Calu3 (cell line): ENCODE data around the gene OR6C3. TPM values are rescaled to one million over a fixed set of nuclear protein-coding genes. Genes with fewer than 3 reads are reported as not detected.

Experiments
- BruUV-seq: library from RNA; stranded (reverse); fragments of 400-500 nt; replicated peaks from 2 replicates; lab custom pipeline; 2021; lab: Mats Ljungman, UMichigan
- CTCF ChIA-PET: fragments of 300-600 bp; sonication (Branson Sonifier 250); formaldehyde crosslinking; loops from one replicate; lab custom pipeline; 2022; ENCODE audit warnings: antibody characterized with exemption; lab: Charles Lee
- DNase-seq: peaks from one replicate; pipeline ENCODE4 v3.0.0; 2022
- H3K27ac Mint-ChIP-seq: one replicate; pipeline ENCODE4 v1.8.0; 2022; ENCODE audit warnings: mixed read lengths; ENCODE audit not compliant: unreplicated experiment
- H3K27me3 Mint-ChIP-seq: one replicate; pipeline ENCODE4 v1.8.0; 2022; ENCODE audit warnings: mixed read lengths; ENCODE audit not compliant: unreplicated experiment
- H3K36me3 Mint-ChIP-seq: one replicate; pipeline ENCODE4 v1.8.0; 2022; ENCODE audit warnings: mild to moderate bottlenecking, moderate library complexity, mixed read lengths; ENCODE audit not compliant: insufficient read depth, unreplicated experiment
- H3K4me1 Mint-ChIP-seq: one replicate; pipeline ENCODE4 v1.8.0; 2022; ENCODE audit warnings: mild to moderate bottlenecking, low read depth, mixed read lengths; ENCODE audit not compliant: unreplicated experiment
- H3K4me3 Mint-ChIP-seq: one replicate; pipeline ENCODE4 v1.8.0; 2022; ENCODE audit warnings: mild to moderate bottlenecking, low read depth, moderate library complexity, mixed read lengths; ENCODE audit not compliant: unreplicated experiment
- H3K9me3 Mint-ChIP-seq: one replicate; pipeline ENCODE4 v1.8.0; 2022; ENCODE audit warnings: low read depth, mixed read lengths; ENCODE audit not compliant: unreplicated experiment
- intact Hi-C: fragments of 100-400 bp; cut with micrococcal nuclease; formaldehyde crosslinking; loops from one replicate; pipeline ENCODE4 v1.10.0; 2022; ENCODE audit not compliant: unreplicated experiment
- total RNA-seq: library from RNA; stranded (reverse); gene quantifications from 2 replicates; pipeline ENCODE4 v1.2.3, GENCODE V29; 2022
- TF ChIP-seq, protein P1 (sequence below): fragments of 200-600 bp; IDR thresholded peaks from one replicate; pipeline ENCODE4 v1.8.0; 2022; ENCODE audit warnings: antibody characterized with exemption; ENCODE audit not compliant: unreplicated experiment

The OR6C3 gene
- total RNA-seq, 1 experiment from 2014 or later = not detected

DNA sequence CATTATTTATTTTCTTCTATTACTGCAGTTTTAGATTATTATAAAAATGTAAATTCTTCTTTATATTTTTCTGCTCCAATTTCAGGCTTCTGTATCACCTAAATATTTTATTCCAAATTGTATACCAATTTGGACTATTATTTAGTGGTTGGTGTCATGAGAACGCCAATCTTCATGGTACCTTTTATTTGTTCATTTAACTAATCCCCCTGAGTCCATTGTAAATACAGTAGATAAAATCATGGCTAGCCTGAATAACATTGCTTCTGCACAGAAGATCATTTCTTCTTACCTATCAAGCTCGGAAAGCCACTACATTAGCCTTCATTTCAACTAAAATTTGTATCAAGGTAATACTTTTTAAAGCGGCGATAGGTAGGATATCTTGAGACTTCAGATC, 32.1 kb downstream of the OR6C3 start, which contains the start of gene OR6C75:
TSS of gene OR6C75 (plus strand) at position 301 of the 400 bp plus-strand sequence. CDS start 2,136 bp downstream, outside the sequence.
- DNase-seq = no peak
- Mint-ChIP-seq H3K27ac (no peak within 1 kb of the TSS), H3K27me3 (peaks cover 39% of the 10 kb centered on the region), H3K4me3 (no peak within 1 kb of the TSS), H3K36me3 (no peaks in the 10 kb centered on the region), H3K4me1 (no peaks in the 10 kb centered on the region), H3K9me3 (peaks cover 2% of the 10 kb centered on the region)
- intact Hi-C loops = no loop called here
- CTCF ChIA-PET = no interaction called here
- TF ChIP-seq, protein P1, sequence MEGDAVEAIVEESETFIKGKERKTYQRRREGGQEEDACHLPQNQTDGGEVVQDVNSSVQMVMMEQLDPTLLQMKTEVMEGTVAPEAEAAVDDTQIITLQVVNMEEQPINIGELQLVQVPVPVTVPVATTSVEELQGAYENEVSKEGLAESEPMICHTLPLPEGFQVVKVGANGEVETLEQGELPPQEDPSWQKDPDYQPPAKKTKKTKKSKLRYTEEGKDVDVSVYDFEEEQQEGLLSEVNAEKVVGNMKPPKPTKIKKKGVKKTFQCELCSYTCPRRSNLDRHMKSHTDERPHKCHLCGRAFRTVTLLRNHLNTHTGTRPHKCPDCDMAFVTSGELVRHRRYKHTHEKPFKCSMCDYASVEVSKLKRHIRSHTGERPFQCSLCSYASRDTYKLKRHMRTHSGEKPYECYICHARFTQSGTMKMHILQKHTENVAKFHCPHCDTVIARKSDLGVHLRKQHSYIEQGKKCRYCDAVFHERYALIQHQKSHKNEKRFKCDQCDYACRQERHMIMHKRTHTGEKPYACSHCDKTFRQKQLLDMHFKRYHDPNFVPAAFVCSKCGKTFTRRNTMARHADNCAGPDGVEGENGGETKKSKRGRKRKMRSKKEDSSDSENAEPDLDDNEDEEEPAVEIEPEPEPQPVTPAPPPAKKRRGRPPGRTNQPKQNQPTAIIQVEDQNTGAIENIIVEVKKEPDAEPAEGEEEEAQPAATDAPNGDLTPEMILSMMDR = no peak
- BruUV-seq = no TSS peak

DNA sequence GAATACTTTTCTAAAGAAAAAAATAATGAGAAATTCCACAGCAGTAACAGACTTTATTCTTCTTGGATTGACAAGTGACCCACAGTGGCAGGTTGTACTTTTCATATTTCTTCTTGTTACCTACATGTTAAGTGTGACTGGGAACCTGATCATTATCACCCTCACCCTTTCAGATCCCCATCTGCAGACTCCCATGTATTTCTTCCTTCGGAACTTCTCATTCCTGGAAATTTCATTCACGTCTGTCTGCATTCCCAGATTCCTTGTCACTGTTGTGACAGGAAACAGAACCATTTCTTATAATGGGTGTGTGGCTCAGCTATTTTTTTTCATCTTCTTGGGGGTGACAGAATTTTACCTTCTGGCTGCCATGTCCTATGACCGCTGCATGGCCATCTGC, 34.5 kb downstream of the OR6C3 start:
- CTCF ChIA-PET = no interaction called here

DNA sequence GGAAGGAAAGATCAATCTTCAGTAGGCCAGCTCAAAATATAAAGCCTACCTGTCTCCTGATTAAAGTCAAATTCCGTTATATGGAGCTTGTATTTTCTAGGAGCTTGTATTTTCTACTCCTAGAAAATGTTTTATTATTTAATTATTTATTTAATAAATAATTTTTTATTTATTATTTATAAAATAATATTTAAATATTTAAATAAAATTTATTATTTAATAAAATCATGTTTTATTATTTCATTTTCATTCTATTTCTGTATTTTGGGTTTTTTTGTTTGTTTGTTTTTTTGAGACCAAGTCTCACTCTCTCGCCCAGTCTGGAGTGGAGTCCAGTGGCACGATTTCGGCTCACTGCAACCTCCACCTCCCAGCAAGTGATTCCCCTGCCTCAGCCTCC, 42.0 kb downstream of the OR6C3 start:
- DNase-seq = no peak
- no TSS peak for BruUV-seq
- intact Hi-C loops = no loop called here

More for the DNA sequence above, 34.5 kb downstream of the OR6C3 start:
- TF ChIP-seq, protein P1 = no peak
- H3K27ac Mint-ChIP-seq = no peak overlapping the region
- no peak overlapping the region for H3K4me3 Mint-ChIP-seq
- no TSS peak for BruUV-seq
- no peak for DNase-seq
- no peaks in the 10 kb centered on the region for H3K36me3 Mint-ChIP-seq
- H3K9me3 Mint-ChIP-seq = no peaks in the 10 kb centered on the region
- no peaks in the 10 kb centered on the region for H3K4me1 Mint-ChIP-seq
- intact Hi-C loops = no loop called here
- peaks cover 18% of the 10 kb centered on the region for H3K27me3 Mint-ChIP-seq

More for the DNA sequence above, 42.0 kb downstream of the OR6C3 start:
- Mint-ChIP-seq H3K27me3 (peaks cover 9% of the 10 kb centered on the region), H3K27ac (no peak overlapping the region), H3K9me3 (no peaks in the 10 kb centered on the region), H3K4me3 (no peak overlapping the region), H3K4me1 (no peaks in the 10 kb centered on the region), H3K36me3 (no peaks in the 10 kb centered on the region)
- CTCF ChIA-PET = no interaction called here
- TF ChIP-seq, protein P1 = no peak

Other genes starting within 250 kb of the OR6C3 start
- gene OR9K2, start 204.3 kb upstream of the OR6C3 start, total RNA-seq = not detected in 2 replicates
- not detected in 2 replicates for gene OR10A7, start 109.7 kb upstream of the OR6C3 start, total RNA-seq
- not detected in 2 replicates for gene OR6C74, start 86.1 kb upstream of the OR6C3 start, total RNA-seq
- gene OR6C6, start 34.2 kb upstream of the OR6C3 start, total RNA-seq = not detected in 2 replicates
- not detected in 2 replicates for gene OR6C1, start 16.4 kb upstream of the OR6C3 start, total RNA-seq
- not detected in 2 replicates for gene OR6C75, start 32.2 kb downstream of the OR6C3 start, total RNA-seq
- gene OR6C65, start 69.8 kb downstream of the OR6C3 start, total RNA-seq = not detected in 2 replicates
- not detected in 2 replicates for gene OR6C76, start 95.5 kb downstream of the OR6C3 start, total RNA-seq
- not detected in 2 replicates for gene OR6C2, start 113.3 kb downstream of the OR6C3 start, total RNA-seq
- not detected in 2 replicates for gene OR6C70, start 139.4 kb downstream of the OR6C3 start, total RNA-seq
- gene OR6C68, start 161.6 kb downstream of the OR6C3 start, total RNA-seq = not detected in 2 replicates
- gene OR6C4, start 218.9 kb downstream of the OR6C3 start, total RNA-seq = not detected in 2 replicates
- not detected in 2 replicates for gene OR2AP1, start 241.7 kb downstream of the OR6C3 start, total RNA-seq